Stomach (tissue), 9 donors: ENCODE data around the gene SSC5D. TPM values are rescaled to one million over a fixed set of nuclear protein-coding genes. Genes with fewer than 3 reads are reported as not detected.

Experiments used
- DNase-seq, 2 donors: peaks; one replicate each; pipeline versions ENCODE4 v3.0.0 to v3.0.0-alpha.2; 2013 to 2019
- H3K27ac ChIP-seq, 5 donors: fragments of 200-600 bp in 4 of 5; sonication (generic) in 4 of 5; one replicate each; pipeline ENCODE4 v1.5.1; 2013 to 2019; ENCODE audit warnings: mild to moderate bottlenecking in 1 of 5, moderate library complexity in 1 of 5
- H3K27me3 ChIP-seq, 3 donors: fragments of 200-600 bp; sonication (generic); one replicate each; pipeline ENCODE4 v1.5.1; 2017 to 2019; ENCODE audit warnings: mixed run types in 1 of 3
- H3K36me3 ChIP-seq, 4 donors: fragments of 200-600 bp; sonication (generic); 1 replicate in 3 of 4; 2 replicates in 1 of 4; pipeline ENCODE4 v1.5.1; 2016 to 2019
- H3K4me1 ChIP-seq, 4 donors: fragments of 200-600 bp; sonication (generic); one replicate each; pipeline ENCODE4 v1.5.1; 2016 to 2019
- H3K4me3 ChIP-seq, 4 donors: fragments of 200-600 bp; sonication (generic) in 3 of 4; one replicate each; pipeline ENCODE4 v1.5.1; 2016 to 2019; ENCODE audit warnings: mild to moderate bottlenecking in 1 of 4
- H3K9me3 ChIP-seq, 4 donors: fragments of 200-600 bp; sonication (generic); one replicate each; pipeline ENCODE4 v1.5.1; 2016 to 2019
- CTCF ChIP-seq, 7 experiments: fragments of 450-650 bp in 4 of 7; fragments of 200-600 bp in 3 of 7; sonication (generic) in 3 of 7; IDR thresholded peaks; one replicate each; pipeline ENCODE4 v1.5.1; 2016 to 2019; ENCODE audit warnings: antibody characterized with exemption in 7 of 7, control low read depth in 2 of 7, mild to moderate bottlenecking in 1 of 7
- EP300 ChIP-seq: sonication (generic); formaldehyde crosslinking; IDR thresholded peaks from one replicate; pipeline ENCODE4 v1.6.1; 2017; ENCODE audit warnings: antibody characterized with exemption
- POLR2A ChIP-seq, 4 donors: fragments of 450-650 bp; IDR thresholded peaks; one replicate each; pipeline ENCODE4 v1.6.1; 2016; ENCODE audit warnings: antibody characterized with exemption in 4 of 4, control low read depth in 2 of 4, mild to moderate bottlenecking in 1 of 4, moderate library complexity in 1 of 4
- POLR2AphosphoS5 ChIP-seq, 3 donors: sonication (generic); formaldehyde crosslinking; IDR thresholded peaks; one replicate each; pipeline ENCODE4 v1.6.1; 2016; ENCODE audit warnings: antibody characterized with exemption in 3 of 3
- WGBS, 5 donors: extraction: QIAGEN DNeasy Blood & Tissue Kit in 3 of 5; methylation state at CpG; one replicate each; pipeline versions ENCODE4 v1.1.5 to v1.1.7; 2013 to 2018; 5-methylcytosine and 5-hydroxymethylcytosine counted together
- intact Hi-C: fragments of 100-400 bp; cut with DNase I; formaldehyde crosslinking; loops from one replicate; pipeline ENCODE4 v1.15.1; 2023; ENCODE audit warnings: low total_unique reads
- polyA plus RNA-seq, 3 donors: library from polyadenylated mRNA; stranded (reverse); fragments of 200-250 nt; gene quantifications; one replicate each; pipeline ENCODE4 v1.2.3, GENCODE V29; 2013
- total RNA-seq, 5 donors: library from RNA; depleted of rRNA; stranded (reverse); fragments of >200 nt; gene quantifications; one replicate each; pipeline versions ENCODE4 v1.1.0 to v1.2.3, GENCODE V29; 2014 to 2016
- donor health status: healthy with polysubstance abuse.
- donor health status: Bipolar disorder and iron deficiency.
- donor health status: healthy.

Gene SSC5D
- total and polyA plus RNA-seq, 8 donors = 0.46 to 15.1 (median 2.2) TPM; not detected in 1

- Histone ChIP-seq H3K4me1 (peaks cover 5 to 64% (median 38%) of the 10 kb centered on the region in 4 donors), H3K36me3 (no peaks in the 10 kb centered on the region), H3K9me3 (no peaks in the 10 kb centered on the region), H3K4me3 (no peak overlapping the region), H3K27ac (peak overlapping the region in 1 of 5 donors; percentile 96), H3K27me3 (peaks cover 0 to 61% (median 16%) of the 10 kb centered on the region in 3 donors)
- 33 to 43% (median 38%) methylated on average over 12 of the region's 12 CpGs for WGBS, 5 donors
- peak in 1 of 2 donors; percentile 60 for DNase-seq
- intact Hi-C loops = loop anchor here (10.0 kb wide), 2 partner anchors 208 to 348 kb away; partner anchors contain the start of genes BRSK1, HSPBP1 and TNNT1
- TF ChIP-seq CTCF (IDR thresholded peaks at IDR 0.05) (no peak), EP300 (no peak), POLR2AphosphoS5 (IDR thresholded peaks at IDR 0.05) (no peak), POLR2A (IDR thresholded peaks at IDR 0.05) (no peak)
Observed at GRCh38 chr19:55492362-55492944, 4.2 kb downstream of the SSC5D start.

GRCh38 chr19:55493052-55493644 lies 4.9 kb downstream of the SSC5D start:
- Histone ChIP-seq H3K36me3 (peaks cover 0 to 4% (median 1%) of the 10 kb centered on the region in 4 donors), H3K4me3 (peak overlapping the region in 2 of 4 donors; percentile 14 to 25), H3K4me1 (peaks cover 0 to 60% (median 33%) of the 10 kb centered on the region in 4 donors), H3K27ac (peak overlapping the region in 4 of 5 donors; percentile 31 to 96 (median 60)), H3K9me3 (no peaks in the 10 kb centered on the region), H3K27me3 (peaks cover 0 to 61% (median 16%) of the 10 kb centered on the region in 3 donors)
- no peak for TF ChIP-seq CTCF (IDR thresholded peaks at IDR 0.05)
- no peak for TF ChIP-seq POLR2AphosphoS5 (IDR thresholded peaks at IDR 0.05)
- TF ChIP-seq EP300 = no peak
- no peak for TF ChIP-seq POLR2A (IDR thresholded peaks at IDR 0.05)
- peak in 1 of 2 donors; percentile 64 for DNase-seq
- intact Hi-C loops = loop anchor here (10.0 kb wide), 2 partner anchors 208 to 348 kb away; partner anchors contain the start of genes BRSK1, HSPBP1 and TNNT1
- WGBS, 5 donors = 38 to 63% (median 51%) methylated on average over 12 to 18 of the region's 18 CpGs

GRCh38 chr19:55493645-55494171 lies 5.5 kb downstream of the SSC5D start:
- Histone ChIP-seq H3K27me3 (peaks cover 0 to 61% (median 16%) of the 10 kb centered on the region in 3 donors), H3K4me3 (peak overlapping the region in 2 of 4 donors; percentile 14 to 25), H3K36me3 (peaks cover 0 to 8% (median 3%) of the 10 kb centered on the region in 4 donors), H3K9me3 (no peaks in the 10 kb centered on the region), H3K27ac (peak overlapping the region in 4 of 5 donors; percentile 31 to 96 (median 60)), H3K4me1 (peaks cover 0 to 63% (median 30%) of the 10 kb centered on the region in 4 donors)
- intact Hi-C loops = loop anchor here (10.0 kb wide), 2 partner anchors 209 to 349 kb away; partner anchors contain the start of genes BRSK1, HSPBP1 and TNNT1
- no peak for TF ChIP-seq POLR2A (IDR thresholded peaks at IDR 0.05)
- TF ChIP-seq EP300 = no peak
- DNase-seq = peak in 1 of 2 donors; percentile 16
- 14 to 62% (median 45%) methylated on average over 12 to 38 of the region's 38 CpGs for WGBS, 5 donors

GRCh38 chr19:55494172-55494761 lies 6.0 kb downstream of the SSC5D start:
- H3K9me3 ChIP-seq = no peaks in the 10 kb centered on the region
- intact Hi-C loops = loop anchor here (10.0 kb wide), 2 partner anchors 209 to 349 kb away; partner anchors contain the start of genes BRSK1, HSPBP1 and TNNT1
- peaks cover 0 to 55% (median 11%) of the 10 kb centered on the region in 3 donors for H3K27me3 ChIP-seq
- peaks cover 0 to 12% (median 5%) of the 10 kb centered on the region in 4 donors for H3K36me3 ChIP-seq
- peak overlapping the region in 2 of 4 donors; percentile 14 to 25 for H3K4me3 ChIP-seq
- peak in 1 of 2 donors; percentile 65 for DNase-seq
- 42 to 61% (median 47%) methylated on average over 11 to 22 of the region's 22 CpGs for WGBS, 5 donors
- TF ChIP-seq EP300 (no peak), POLR2A (IDR thresholded peaks at IDR 0.05) (no peak), POLR2AphosphoS5 (IDR thresholded peaks at IDR 0.05) (no peak), CTCF (IDR thresholded peaks at IDR 0.05) (no peak)
- H3K4me1 ChIP-seq = peaks cover 0 to 63% (median 28%) of the 10 kb centered on the region in 4 donors
- peak overlapping the region in 4 of 5 donors; percentile 31 to 96 (median 60) for H3K27ac ChIP-seq
